NCI-H2107 treated with DMSO at 0.1 percent for 48 hours (cell line): ENCODE results near the gene PLA2G4A.
"Not testable (repeated sequence)": the region's sequence is repeated elsewhere in the genome, so short reads cannot be mapped to it uniquely, and the experiment has no call there.

Source experiments
- DNase-seq: peaks from one replicate; lab custom pipeline; 2025; ENCODE audit not compliant: unreplicated experiment; lab: John Stamatoyannopoulos, UW

The PLA2G4A gene

GRCh38 chr1:186917106-186917786 is 88.5 kb downstream of the PLA2G4A start:
- DNase-seq: not testable (repeated sequence)

- not testable (repeated sequence) for DNase-seq
Observed at GRCh38 chr1:186921386-186921785, 92.6 kb downstream of the PLA2G4A start.

- DNase-seq: not testable (repeated sequence)
Observed at GRCh38 chr1:186922814-186923213, 94.1 kb downstream of the PLA2G4A start.

GRCh38 chr1:186923486-186923885 is 94.7 kb downstream of the PLA2G4A start:
- DNase-seq: no peak

GRCh38 chr1:186925881-186926669 is 97.3 kb downstream of the PLA2G4A start:
- DNase-seq: no peak

- no peak for DNase-seq
Observed at GRCh38 chr1:186927884-186928283, 99.1 kb downstream of the PLA2G4A start.

GRCh38 chr1:186930238-186930637 is 101.5 kb downstream of the PLA2G4A start:
- DNase-seq: no peak

GRCh38 chr1:186937016-186937670 is 108.4 kb downstream of the PLA2G4A start:
- no peak for DNase-seq

GRCh38 chr1:186943891-186944686 is 115.3 kb downstream of the PLA2G4A start:
- DNase-seq: no peak

GRCh38 chr1:186945146-186945545 is 116.4 kb downstream of the PLA2G4A start:
- no peak for DNase-seq

GRCh38 chr1:186948535-186948934 is 119.8 kb downstream of the PLA2G4A start:
- no peak for DNase-seq

- no peak for DNase-seq
Observed at GRCh38 chr1:186949173-186949572, 120.4 kb downstream of the PLA2G4A start.

- DNase-seq: no peak
Observed at GRCh38 chr1:186950547-186950946, 121.8 kb downstream of the PLA2G4A start.

- no peak for DNase-seq
Observed at GRCh38 chr1:186953876-186954275, 125.1 kb downstream of the PLA2G4A start.

GRCh38 chr1:186957314-186957713 is 128.6 kb downstream of the PLA2G4A start:
- DNase-seq: no peak

- no peak for DNase-seq
Observed at GRCh38 chr1:186958520-186958919, 129.8 kb downstream of the PLA2G4A start.

GRCh38 chr1:186960861-186961260 is 132.1 kb downstream of the PLA2G4A start:
- no peak for DNase-seq

GRCh38 chr1:186965847-186966246 is 137.1 kb downstream of the PLA2G4A start:
- DNase-seq: no peak

- no peak for DNase-seq
Observed at GRCh38 chr1:186966456-186966855, 137.7 kb downstream of the PLA2G4A start.

GRCh38 chr1:186967656-186968394 is 139.1 kb downstream of the PLA2G4A start:
- DNase-seq: no peak
